GM10248 (cell line): ENCODE measurements around the gene ORAI3.

Experiments used
- CTCF ChIA-PET: fragments of 300-600 bp; sonication (Branson Sonifier 250); formaldehyde crosslinking; extraction: SDS; loops from one replicate; lab custom pipeline; 2021; ENCODE audit warnings: antibody characterized with exemption; lab: Yijun Ruan, JAX
- POLR2A ChIA-PET: fragments of 350-650 bp; sonication (Branson Sonifier 250); formaldehyde crosslinking; extraction: SDS; loops from one replicate; lab custom pipeline; 2020; ENCODE audit warnings: antibody characterized with exemption; lab: Yijun Ruan, JAX
- DNase-seq: peaks from one replicate; pipeline ENCODE4 v3.0.0; 2012; ENCODE audit errors: extremely low spot score
- TF ChIP-seq, protein P1 (sequence below): IDR thresholded peaks from 2 replicates; pipeline ENCODE4 v1.5.1; 2012; ENCODE audit warnings: mild to moderate bottlenecking, low read depth; ENCODE audit errors: extremely low read depth, missing control alignments, control extremely low read depth

The ORAI3 gene

DNA sequence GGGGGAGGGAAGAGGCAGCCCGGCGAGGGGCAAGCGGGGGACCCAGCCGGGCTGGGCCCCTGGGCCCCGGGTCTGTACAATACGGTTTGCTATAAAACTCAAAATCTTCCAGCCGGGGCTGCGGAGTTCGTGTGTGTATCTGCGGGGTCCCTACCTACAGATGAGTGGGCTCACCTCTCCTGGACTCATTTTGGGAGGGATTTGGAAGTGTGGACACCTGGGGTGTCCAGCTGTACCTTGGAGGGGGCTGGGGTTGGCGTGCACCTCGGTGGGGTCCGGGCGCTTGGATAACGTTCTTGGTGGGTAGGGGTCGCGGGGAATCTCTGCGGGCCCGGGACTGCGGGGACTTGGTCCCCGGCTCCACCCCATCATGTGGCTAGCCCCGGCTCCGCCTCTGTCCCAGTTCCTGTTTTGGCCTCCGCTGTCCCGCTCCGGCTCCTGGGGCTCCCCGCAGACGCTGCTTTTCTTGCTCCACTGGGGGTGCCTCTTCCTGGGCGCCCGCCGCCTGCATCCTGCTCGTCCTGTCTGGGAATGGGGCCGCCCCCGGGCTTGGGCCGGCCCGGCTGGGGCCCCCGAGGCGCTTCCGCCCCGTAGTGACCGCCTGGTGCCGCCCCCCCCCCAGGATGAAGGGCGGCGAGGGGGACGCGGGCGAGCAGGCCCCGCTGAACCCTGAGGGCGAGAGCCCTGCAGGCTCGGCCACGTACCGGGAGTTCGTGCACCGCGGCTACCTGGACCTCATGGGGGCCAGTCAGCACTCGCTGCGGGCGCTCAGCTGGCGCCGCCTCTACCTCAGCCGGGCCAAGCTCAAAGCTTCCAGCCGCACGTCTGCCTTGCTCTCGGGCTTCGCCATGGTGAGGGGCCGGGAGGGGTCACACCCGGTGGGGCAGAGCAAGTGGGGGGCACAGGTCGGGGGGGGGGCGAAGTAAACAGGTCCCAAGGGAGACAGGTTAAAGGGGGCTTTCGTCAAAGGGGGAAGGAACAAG is at the start of gene ORAI3:
TSS of gene ORAI3 (plus strand) at position 402 of the 983 bp plus-strand sequence. CDS start at position 624, 222 bp downstream.
- TF ChIP-seq, protein P1, sequence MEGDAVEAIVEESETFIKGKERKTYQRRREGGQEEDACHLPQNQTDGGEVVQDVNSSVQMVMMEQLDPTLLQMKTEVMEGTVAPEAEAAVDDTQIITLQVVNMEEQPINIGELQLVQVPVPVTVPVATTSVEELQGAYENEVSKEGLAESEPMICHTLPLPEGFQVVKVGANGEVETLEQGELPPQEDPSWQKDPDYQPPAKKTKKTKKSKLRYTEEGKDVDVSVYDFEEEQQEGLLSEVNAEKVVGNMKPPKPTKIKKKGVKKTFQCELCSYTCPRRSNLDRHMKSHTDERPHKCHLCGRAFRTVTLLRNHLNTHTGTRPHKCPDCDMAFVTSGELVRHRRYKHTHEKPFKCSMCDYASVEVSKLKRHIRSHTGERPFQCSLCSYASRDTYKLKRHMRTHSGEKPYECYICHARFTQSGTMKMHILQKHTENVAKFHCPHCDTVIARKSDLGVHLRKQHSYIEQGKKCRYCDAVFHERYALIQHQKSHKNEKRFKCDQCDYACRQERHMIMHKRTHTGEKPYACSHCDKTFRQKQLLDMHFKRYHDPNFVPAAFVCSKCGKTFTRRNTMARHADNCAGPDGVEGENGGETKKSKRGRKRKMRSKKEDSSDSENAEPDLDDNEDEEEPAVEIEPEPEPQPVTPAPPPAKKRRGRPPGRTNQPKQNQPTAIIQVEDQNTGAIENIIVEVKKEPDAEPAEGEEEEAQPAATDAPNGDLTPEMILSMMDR: no peak
- DNase-seq: peak; percentile 87
- ChIA-PET POLR2A (interaction anchor here (0.9 to 1.6 kb wide), 2 partner anchors 13 to 232 kb away, joined by 3 to 5 read pairs; no protein-coding TSS in a partner anchor), CTCF (interaction anchor here (1.1 to 15.1 kb wide), 4 partner anchors 10 to 105 kb away, joined by 3 to 173 read pairs (median 6); no protein-coding TSS in a partner anchor)

DNA sequence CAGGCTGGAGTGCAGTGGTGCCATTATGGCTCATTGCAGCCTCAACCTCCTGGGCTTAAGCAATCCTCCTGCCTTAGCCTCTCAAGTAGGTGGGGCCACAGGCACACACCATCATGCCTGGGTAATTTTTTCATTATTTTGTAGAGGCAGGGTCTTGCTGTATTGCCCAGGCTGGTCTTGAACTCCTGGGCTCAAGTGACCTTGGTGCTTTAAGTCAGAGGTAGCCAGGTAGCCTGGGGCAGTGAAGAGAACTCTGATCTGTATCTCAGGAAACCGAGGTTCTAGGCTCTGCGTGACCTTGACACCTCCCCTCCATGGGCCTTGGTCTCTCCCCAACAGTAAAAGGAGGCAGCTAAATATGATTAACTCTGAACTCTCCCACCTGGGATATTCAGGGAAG is 49.1 kb upstream of the ORAI3 start:
- TF ChIP-seq, protein P1: no peak
- no peak for DNase-seq
- ChIA-PET CTCF (interaction anchor here (5.9 kb wide), 1 partner anchor 55 kb away, joined by 73 read pairs; no protein-coding TSS in a partner anchor), POLR2A (no interaction called here)

DNA sequence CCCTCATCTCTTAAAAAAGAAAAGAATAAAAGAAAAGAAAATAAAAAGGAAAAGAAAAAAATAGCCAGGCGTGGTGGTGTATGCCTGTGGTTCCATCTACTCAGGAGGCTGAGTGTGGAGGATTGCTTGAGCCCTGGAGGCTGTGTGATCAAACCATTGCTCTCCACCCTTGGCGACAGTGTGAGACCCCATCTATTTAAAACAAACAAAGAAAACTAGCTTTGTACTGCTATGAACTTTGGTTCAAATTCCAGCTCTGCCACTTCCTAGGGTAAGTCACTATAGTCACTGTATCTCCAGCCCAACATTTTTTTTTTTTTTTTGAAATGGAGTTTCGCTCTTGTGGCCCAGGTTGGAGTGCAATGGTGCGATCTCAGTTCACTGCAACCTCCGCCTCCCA is 48.3 kb upstream of the ORAI3 start:
- CTCF ChIA-PET: interaction anchor here (1.3 to 5.9 kb wide), 11 partner anchors 8 to 86 kb away, joined by 3 to 73 read pairs (median 13); no protein-coding TSS in a partner anchor
- DNase-seq: no peak
- TF ChIP-seq, protein P1: no peak
- POLR2A ChIA-PET: no interaction called here

DNA sequence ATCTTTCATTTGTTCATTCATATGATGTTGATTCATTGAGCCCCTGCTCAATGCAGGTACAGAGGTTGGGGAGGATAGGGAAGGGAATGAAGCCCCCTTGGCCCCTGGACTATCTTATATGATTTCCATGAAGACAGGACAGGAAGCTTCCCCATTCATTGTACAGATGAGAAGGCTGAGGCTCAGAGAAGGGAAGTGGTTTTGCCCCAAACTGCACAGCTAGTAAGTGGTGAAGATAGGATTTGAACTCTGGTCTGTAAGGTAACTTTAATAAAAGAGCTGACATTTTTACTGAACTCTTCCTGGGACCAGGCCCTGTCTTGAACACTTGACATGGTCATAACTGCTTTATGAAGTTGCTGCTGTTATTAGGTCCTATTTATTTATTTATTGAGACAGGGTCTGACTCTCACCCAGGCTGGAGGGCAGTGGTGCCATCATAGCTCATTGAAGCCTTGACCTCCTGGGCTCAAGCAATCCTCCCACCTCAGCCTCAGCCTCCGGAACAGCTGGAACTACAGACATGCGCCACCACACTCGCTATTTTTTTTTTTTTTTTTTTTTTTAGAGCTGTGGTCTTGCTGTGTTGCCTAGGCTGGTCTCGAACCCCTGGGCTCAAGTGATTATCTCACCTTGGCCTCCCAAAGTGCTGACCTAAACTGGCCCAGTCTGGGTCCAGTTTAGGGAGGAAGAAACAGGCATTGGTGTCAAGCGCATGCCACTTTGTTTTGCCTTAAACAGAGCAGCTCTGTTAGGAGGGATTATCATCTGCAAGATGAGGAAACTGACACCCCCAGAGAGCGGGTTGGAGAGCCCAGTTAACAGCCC is 47.5 kb upstream of the ORAI3 start:
- POLR2A ChIA-PET: interaction anchor here (0.5 to 0.6 kb wide), 2 partner anchors 87 to 131 kb away, joined by 4 to 5 read pairs; no protein-coding TSS in a partner anchor
- CTCF ChIA-PET: interaction anchor here (1.0 to 5.9 kb wide), 29 partner anchors 9 to 241 kb away, joined by 3 to 73 read pairs (median 5); partner anchors contain the start of gene PHKG2
- TF ChIP-seq, protein P1: no peak
- DNase-seq: no peak

DNA sequence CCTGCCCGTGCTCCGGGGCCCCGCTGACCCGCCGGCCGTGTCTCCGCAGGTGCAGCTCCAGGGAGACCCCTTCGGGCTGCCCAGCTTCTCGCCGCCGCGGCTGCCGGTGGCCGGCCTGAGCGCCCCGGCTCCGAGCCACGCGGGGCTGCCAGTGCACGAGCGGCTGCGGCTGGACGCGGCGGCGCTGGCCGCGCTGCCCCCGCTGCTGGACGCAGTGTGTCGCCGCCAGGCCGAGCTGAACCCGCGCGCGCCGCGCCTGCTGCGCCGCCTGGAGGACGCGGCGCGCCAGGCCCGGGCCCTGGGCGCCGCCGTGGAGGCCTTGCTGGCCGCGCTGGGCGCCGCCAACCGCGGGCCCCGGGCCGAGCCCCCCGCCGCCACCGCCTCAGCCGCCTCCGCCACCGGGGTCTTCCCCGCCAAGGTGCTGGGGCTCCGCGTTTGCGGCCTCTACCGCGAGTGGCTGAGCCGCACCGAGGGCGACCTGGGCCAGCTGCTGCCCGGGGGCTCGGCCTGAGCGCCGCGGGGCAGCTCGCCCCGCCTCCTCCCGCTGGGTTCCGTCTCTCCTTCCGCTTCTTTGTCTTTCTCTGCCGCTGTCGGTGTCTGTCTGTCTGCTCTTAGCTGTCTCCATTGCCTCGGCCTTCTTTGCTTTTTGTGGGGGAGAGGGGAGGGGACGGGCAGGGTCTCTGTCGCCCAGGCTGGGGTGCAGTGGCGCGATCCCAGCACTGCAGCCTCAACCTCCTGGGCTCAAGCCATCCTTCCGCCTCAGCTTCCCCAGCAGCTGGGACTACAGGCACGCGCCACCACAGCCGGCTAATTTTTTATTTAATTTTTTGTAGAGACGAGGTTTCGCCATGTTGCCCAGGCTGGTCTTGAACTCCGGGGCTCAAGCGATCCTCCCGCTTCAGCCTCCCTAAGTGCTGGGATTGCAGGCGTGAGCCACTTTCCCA is 46.6 kb upstream of the ORAI3 start:
- peak; percentile 85 for DNase-seq
- TF ChIP-seq, protein P1: peak; percentile 85
- ChIA-PET CTCF (interaction anchor here (0.9 to 5.9 kb wide), 34 partner anchors 8 to 240 kb away, joined by 3 to 73 read pairs (median 5); partner anchors contain the start of gene PHKG2), POLR2A (interaction anchor here (0.5 to 0.6 kb wide), 2 partner anchors 88 to 130 kb away, joined by 4 to 5 read pairs; no protein-coding TSS in a partner anchor)
